Neural cell (in vitro differentiated cells): ENCODE measurements around the gene C1orf115. TPM values are rescaled to one million over a fixed set of nuclear protein-coding genes. Genes with fewer than 3 reads are reported as not detected.

ENCODE experiments used
- H2AFZ ChIP-seq: fragments of 200-600, 300-800 bp; sonication (generic), shearing (Covaris generic); 2 replicates; pipeline ENCODE4 v1.6.0; 2014; ENCODE audit warnings: low read depth, mild to moderate bottlenecking, antibody characterized with exemption, low read length, moderate library complexity
- H3F3A ChIP-seq: fragments of 200-600 bp; shearing (Covaris generic); 2 replicates; pipeline ENCODE4 v1.6.1; 2016; ENCODE audit warnings: mild to moderate bottlenecking, moderate library complexity, mixed read lengths, antibody characterized with exemption, low read length; ENCODE audit not compliant: insufficient read depth, poor library complexity, severe bottlenecking
- H3K27ac ChIP-seq: fragments of 200-600, 300-800 bp; sonication (generic), shearing (Covaris generic); 2 replicates; pipeline ENCODE4 v1.5.1; 2014; ENCODE audit warnings: mild to moderate bottlenecking, low read length, moderate library complexity
- H3K27me3 ChIP-seq: fragments of 300-800, 200-600 bp; sonication (generic), shearing (Covaris generic); 2 replicates; pipeline ENCODE4 v1.6.0; 2014; ENCODE audit warnings: mild to moderate bottlenecking, low read depth, low read length, moderate library complexity; ENCODE audit not compliant: insufficient read depth
- H3K36me3 ChIP-seq: fragments of 300-800, 200-600 bp; sonication (generic), shearing (Covaris generic); 2 replicates; pipeline ENCODE4 v1.5.1; 2014; ENCODE audit warnings: mild to moderate bottlenecking, antibody characterized with exemption, low read length, moderate library complexity; ENCODE audit not compliant: insufficient read depth
- H3K4me2 ChIP-seq: fragments of 300-800, 200-600 bp; sonication (generic), shearing (Covaris generic); 2 replicates; pipeline ENCODE4 v1.6.0; 2014; ENCODE audit warnings: mild to moderate bottlenecking, low read length
- H3K4me3 ChIP-seq: fragments of 300-800, 200-600 bp; sonication (generic), shearing (Covaris generic); 2 replicates; pipeline ENCODE4 v1.5.1; 2014; ENCODE audit warnings: mild to moderate bottlenecking, low read length, moderate library complexity
- H3K79me2 ChIP-seq: fragments of 200-600 bp; shearing (Covaris generic); replicated peaks from 2 replicates; pipeline ENCODE4 v1.6.0; 2014; ENCODE audit warnings: mild to moderate bottlenecking, low read length, moderate library complexity; ENCODE audit not compliant: insufficient read depth
- H3K9ac ChIP-seq: fragments of 300-800, 200-600 bp; sonication (generic), shearing (Covaris generic); 2 replicates; pipeline ENCODE4 v1.6.1; 2016; ENCODE audit warnings: mild to moderate bottlenecking, low read length, mixed read lengths
- H3K9me2 ChIP-seq: fragments of 200-600 bp; shearing (Covaris generic); 2 replicates; pipeline ENCODE4 v1.6.1; 2016; ENCODE audit warnings: mild to moderate bottlenecking, low read length, mixed read lengths; ENCODE audit not compliant: insufficient read depth
- H3K9me3 ChIP-seq: fragments of 200-600, 300-800 bp; sonication (generic), shearing (Covaris generic); 2 replicates; pipeline ENCODE4 v1.6.1; 2016; ENCODE audit warnings: mild to moderate bottlenecking, mixed run types, low read length, moderate library complexity, mixed read lengths
- H4K20me1 ChIP-seq: fragments of 200-600 bp; shearing (Covaris generic); 2 replicates; pipeline ENCODE4 v1.6.1; 2016; ENCODE audit warnings: mild to moderate bottlenecking, mixed run types; ENCODE audit not compliant: insufficient read depth
- EZH2 ChIP-seq: fragments of 200-600, 300-800 bp; shearing (Covaris generic), sonication (generic); IDR thresholded peaks from 2 replicates; pipeline ENCODE4 v1.6.1; 2014; ENCODE audit warnings: antibody characterized with exemption, low read length, borderline replicate concordance, mild to moderate bottlenecking; ENCODE audit not compliant: insufficient read depth, poor library complexity, severe bottlenecking
- RAD21 ChIP-seq: fragments of 450-650 bp; conservative IDR thresholded peaks from 2 replicates; pipeline ENCODE4 v1.6.1; 2014; ENCODE audit warnings: antibody characterized with exemption, mild to moderate bottlenecking, moderate library complexity
- TAF1 ChIP-seq: IDR thresholded peaks from 2 replicates; pipeline ENCODE4 v1.6.1; 2012; ENCODE audit warnings: low read depth
- polyA plus RNA-seq: library from polyadenylated mRNA; depleted of rRNA; stranded (reverse); fragments of >200 nt; gene quantifications from 2 replicates; pipeline ENCODE4 v1.2.3, GENCODE V29; 2014
- TF ChIP-seq, protein P1 (sequence below): fragments of 450-650 bp; IDR thresholded peaks from 2 replicates; pipeline ENCODE4 v1.5.1; 2014; ENCODE audit warnings: antibody characterized with exemption, mild to moderate bottlenecking, moderate library complexity; ENCODE audit not compliant: poor library complexity, severe bottlenecking
- TF ChIP-seq, protein P2 (sequence below): IDR thresholded peaks from 2 replicates; pipeline ENCODE4 v1.6.1; 2012; ENCODE audit warnings: borderline replicate concordance

The C1orf115 gene
- polyA plus RNA-seq, 1 donor from 2014 or later: 0.88 TPM

DNA sequence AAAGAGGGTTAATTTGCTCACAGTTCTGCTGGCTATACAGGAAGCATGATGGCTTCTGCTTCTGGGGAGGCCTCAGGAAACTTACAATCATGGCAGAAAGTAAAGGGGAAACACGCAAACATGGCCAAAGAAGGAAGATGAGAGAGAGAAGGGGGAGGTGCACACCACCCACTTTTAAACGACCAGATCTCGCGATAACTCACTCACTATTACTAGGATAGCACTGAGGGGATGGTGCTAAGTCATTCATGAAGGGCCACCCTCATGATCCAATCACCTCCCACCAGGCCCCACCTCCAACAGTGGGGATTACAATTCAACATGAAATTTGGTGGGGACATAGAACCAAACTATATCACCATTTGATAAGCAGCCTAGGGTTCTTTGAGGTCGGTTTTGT is 2.4 kb upstream of the C1orf115 start:
- H3K27ac ChIP-seq: no peak overlapping the region
- H3K4me3 ChIP-seq: no peak overlapping the region
- no peak overlapping the region for H3K9ac ChIP-seq
- H3K9me3 ChIP-seq: no peaks in the 10 kb centered on the region
- H3F3A ChIP-seq: no peaks in the 10 kb centered on the region
- H2AFZ ChIP-seq: no peak overlapping the region
- no peaks in the 10 kb centered on the region for H3K9me2 ChIP-seq
- peaks cover 30% of the 10 kb centered on the region for H3K27me3 ChIP-seq
- TF ChIP-seq, protein P1, sequence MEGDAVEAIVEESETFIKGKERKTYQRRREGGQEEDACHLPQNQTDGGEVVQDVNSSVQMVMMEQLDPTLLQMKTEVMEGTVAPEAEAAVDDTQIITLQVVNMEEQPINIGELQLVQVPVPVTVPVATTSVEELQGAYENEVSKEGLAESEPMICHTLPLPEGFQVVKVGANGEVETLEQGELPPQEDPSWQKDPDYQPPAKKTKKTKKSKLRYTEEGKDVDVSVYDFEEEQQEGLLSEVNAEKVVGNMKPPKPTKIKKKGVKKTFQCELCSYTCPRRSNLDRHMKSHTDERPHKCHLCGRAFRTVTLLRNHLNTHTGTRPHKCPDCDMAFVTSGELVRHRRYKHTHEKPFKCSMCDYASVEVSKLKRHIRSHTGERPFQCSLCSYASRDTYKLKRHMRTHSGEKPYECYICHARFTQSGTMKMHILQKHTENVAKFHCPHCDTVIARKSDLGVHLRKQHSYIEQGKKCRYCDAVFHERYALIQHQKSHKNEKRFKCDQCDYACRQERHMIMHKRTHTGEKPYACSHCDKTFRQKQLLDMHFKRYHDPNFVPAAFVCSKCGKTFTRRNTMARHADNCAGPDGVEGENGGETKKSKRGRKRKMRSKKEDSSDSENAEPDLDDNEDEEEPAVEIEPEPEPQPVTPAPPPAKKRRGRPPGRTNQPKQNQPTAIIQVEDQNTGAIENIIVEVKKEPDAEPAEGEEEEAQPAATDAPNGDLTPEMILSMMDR: no peak
- TF ChIP-seq EZH2 (no peak), TAF1 (no peak), RAD21 (no peak)
- TF ChIP-seq, protein P2, sequence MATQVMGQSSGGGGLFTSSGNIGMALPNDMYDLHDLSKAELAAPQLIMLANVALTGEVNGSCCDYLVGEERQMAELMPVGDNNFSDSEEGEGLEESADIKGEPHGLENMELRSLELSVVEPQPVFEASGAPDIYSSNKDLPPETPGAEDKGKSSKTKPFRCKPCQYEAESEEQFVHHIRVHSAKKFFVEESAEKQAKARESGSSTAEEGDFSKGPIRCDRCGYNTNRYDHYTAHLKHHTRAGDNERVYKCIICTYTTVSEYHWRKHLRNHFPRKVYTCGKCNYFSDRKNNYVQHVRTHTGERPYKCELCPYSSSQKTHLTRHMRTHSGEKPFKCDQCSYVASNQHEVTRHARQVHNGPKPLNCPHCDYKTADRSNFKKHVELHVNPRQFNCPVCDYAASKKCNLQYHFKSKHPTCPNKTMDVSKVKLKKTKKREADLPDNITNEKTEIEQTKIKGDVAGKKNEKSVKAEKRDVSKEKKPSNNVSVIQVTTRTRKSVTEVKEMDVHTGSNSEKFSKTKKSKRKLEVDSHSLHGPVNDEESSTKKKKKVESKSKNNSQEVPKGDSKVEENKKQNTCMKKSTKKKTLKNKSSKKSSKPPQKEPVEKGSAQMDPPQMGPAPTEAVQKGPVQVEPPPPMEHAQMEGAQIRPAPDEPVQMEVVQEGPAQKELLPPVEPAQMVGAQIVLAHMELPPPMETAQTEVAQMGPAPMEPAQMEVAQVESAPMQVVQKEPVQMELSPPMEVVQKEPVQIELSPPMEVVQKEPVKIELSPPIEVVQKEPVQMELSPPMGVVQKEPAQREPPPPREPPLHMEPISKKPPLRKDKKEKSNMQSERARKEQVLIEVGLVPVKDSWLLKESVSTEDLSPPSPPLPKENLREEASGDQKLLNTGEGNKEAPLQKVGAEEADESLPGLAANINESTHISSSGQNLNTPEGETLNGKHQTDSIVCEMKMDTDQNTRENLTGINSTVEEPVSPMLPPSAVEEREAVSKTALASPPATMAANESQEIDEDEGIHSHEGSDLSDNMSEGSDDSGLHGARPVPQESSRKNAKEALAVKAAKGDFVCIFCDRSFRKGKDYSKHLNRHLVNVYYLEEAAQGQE: no peak
- H3K79me2 ChIP-seq: no peaks in the 10 kb centered on the region
- H3K4me2 ChIP-seq: no peak overlapping the region
- no peaks in the 10 kb centered on the region for H4K20me1 ChIP-seq
- H3K36me3 ChIP-seq: no peaks in the 10 kb centered on the region

DNA sequence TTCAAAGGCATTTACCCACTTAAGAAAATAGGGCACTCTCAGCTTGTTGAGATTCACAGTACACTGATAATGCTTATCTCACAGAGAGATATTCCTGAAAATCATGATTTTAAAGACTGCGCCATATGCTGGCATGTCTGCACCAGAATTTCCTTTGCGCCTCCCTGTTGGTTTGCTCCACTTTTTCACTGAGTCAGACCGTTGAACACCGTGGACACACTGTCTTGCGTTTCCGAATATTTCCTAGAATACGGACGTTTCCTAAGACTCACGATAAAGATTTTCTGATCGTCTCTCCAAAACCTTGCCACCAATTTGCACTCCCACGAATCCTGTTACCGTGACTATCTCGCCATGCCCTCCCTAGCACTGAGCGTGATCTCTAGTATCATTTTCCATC is 497 bp upstream of the C1orf115 start:
- H4K20me1 ChIP-seq: no peaks in the 10 kb centered on the region
- H3F3A ChIP-seq: no peaks in the 10 kb centered on the region
- H3K9me2 ChIP-seq: no peaks in the 10 kb centered on the region
- no peak overlapping the region for H3K9ac ChIP-seq
- H3K27me3 ChIP-seq: peaks cover 30% of the 10 kb centered on the region
- TF ChIP-seq, protein P1: no peak
- no peaks in the 10 kb centered on the region for H3K9me3 ChIP-seq
- H2AFZ ChIP-seq: no peak overlapping the region
- peak overlapping the region; percentile 69 for H3K4me3 ChIP-seq
- no peak overlapping the region for H3K27ac ChIP-seq
- H3K4me2 ChIP-seq: no peak overlapping the region
- H3K36me3 ChIP-seq: no peaks in the 10 kb centered on the region
- H3K79me2 ChIP-seq: no peaks in the 10 kb centered on the region
